Stomach smooth muscle (tissue), 2 donors: Measurements from ENCODE around the gene NCBP3.

Experiments
- H3K27ac ChIP-seq: one replicate; pipeline ENCODE4 v1.7.0; 2013; ENCODE audit warnings: mild to moderate bottlenecking, low read length, inconsistent platforms
- H3K27me3 ChIP-seq, 2 donors: one replicate each; pipeline ENCODE4 v1.7.0; 2013; ENCODE audit warnings: low read length in 2 of 2; ENCODE audit not compliant: insufficient read depth in 2 of 2, control insufficient read depth in 1 of 2
- H3K36me3 ChIP-seq, 2 donors: one replicate each; pipeline ENCODE4 v1.7.0; 2013; ENCODE audit warnings: low read length in 2 of 2; ENCODE audit not compliant: control insufficient read depth in 2 of 2, insufficient read depth in 2 of 2
- H3K4me1 ChIP-seq: one replicate; pipeline ENCODE4 v1.7.0; 2013; ENCODE audit warnings: low read length; ENCODE audit not compliant: control insufficient read depth, insufficient read depth
- H3K4me3 ChIP-seq, 2 donors: one replicate each; pipeline ENCODE4 v1.7.0; 2013; ENCODE audit warnings: low read length in 2 of 2
- H3K9ac ChIP-seq, 2 donors: one replicate each; pipeline ENCODE4 v1.7.0; 2013; ENCODE audit warnings: low read length in 2 of 2, mild to moderate bottlenecking in 1 of 2
- H3K9me3 ChIP-seq, 2 donors: one replicate each; pipeline ENCODE4 v1.7.0; 2013; ENCODE audit warnings: low read length in 2 of 2; ENCODE audit not compliant: control insufficient read depth in 2 of 2
- donor health status: healthy.
- donor health status: Pancreatic carcinoma.

Gene NCBP3

GRCh38 chr17:3845621-3846436, at the start of gene NCBP3:
Gene NCBP3, minus strand, starts transcription at chr17:3846246. Its CDS starts 23 bp downstream, at chr17:3846223.
- peaks cover 9% of the 10 kb centered on the region for H3K4me1 ChIP-seq
- no peaks in the 10 kb centered on the region for H3K9me3 ChIP-seq
- H3K9ac ChIP-seq = peak within 1 kb of the TSS; percentile 80 to 93
- peak within 1 kb of the TSS; percentile 77 to 81 for H3K4me3 ChIP-seq
- H3K27ac ChIP-seq = peak within 1 kb of the TSS; percentile 84
- peaks cover 0 to 8% of the 10 kb centered on the region in 2 donors for H3K36me3 ChIP-seq
- no peaks in the 10 kb centered on the region for H3K27me3 ChIP-seq

- Histone ChIP-seq H3K4me3 (no peak overlapping the region), H3K9ac (no peak overlapping the region), H3K36me3 (no peaks in the 10 kb centered on the region), H3K9me3 (no peaks in the 10 kb centered on the region), H3K4me1 (peaks cover 39% of the 10 kb centered on the region), H3K27me3 (no peaks in the 10 kb centered on the region), H3K27ac (no peak overlapping the region)
Observed at GRCh38 chr17:3895354-3895753, 49.3 kb upstream of the NCBP3 start.

- peaks cover 44% of the 10 kb centered on the region for H3K4me1 ChIP-seq
- H3K9me3 ChIP-seq = no peaks in the 10 kb centered on the region
- H3K27ac ChIP-seq = no peak overlapping the region
- H3K36me3 ChIP-seq = no peaks in the 10 kb centered on the region
- no peak overlapping the region for H3K4me3 ChIP-seq
- H3K27me3 ChIP-seq = no peaks in the 10 kb centered on the region
- no peak overlapping the region for H3K9ac ChIP-seq
Observed at GRCh38 chr17:3894911-3895343, 48.9 kb upstream of the NCBP3 start.

- Histone ChIP-seq H3K9me3 (no peaks in the 10 kb centered on the region), H3K36me3 (no peaks in the 10 kb centered on the region), H3K4me1 (peaks cover 51% of the 10 kb centered on the region), H3K27ac (no peak overlapping the region), H3K9ac (no peak overlapping the region), H3K4me3 (no peak overlapping the region), H3K27me3 (no peaks in the 10 kb centered on the region)
Observed at GRCh38 chr17:3894188-3894587, 48.1 kb upstream of the NCBP3 start.

- Histone ChIP-seq H3K36me3 (no peaks in the 10 kb centered on the region), H3K4me3 (peak overlapping the region; percentile 67 to 75), H3K27ac (peak overlapping the region; percentile 70), H3K4me1 (peaks cover 56% of the 10 kb centered on the region), H3K9ac (peak overlapping the region; percentile 69 to 78), H3K9me3 (no peaks in the 10 kb centered on the region), H3K27me3 (no peaks in the 10 kb centered on the region)
Observed at GRCh38 chr17:3893720-3894116, 47.7 kb upstream of the NCBP3 start.

GRCh38 chr17:3893003-3893719, 47.1 kb upstream of the NCBP3 start, which contains the start of gene CAMKK1:
Gene CAMKK1, minus strand, starts transcription at chr17:3893053. Its CDS starts 7,366 bp downstream, at chr17:3885687.
- Histone ChIP-seq H3K9me3 (no peaks in the 10 kb centered on the region), H3K27me3 (no peaks in the 10 kb centered on the region), H3K27ac (peak within 1 kb of the TSS; percentile 94), H3K4me1 (peaks cover 61% of the 10 kb centered on the region), H3K9ac (peak within 1 kb of the TSS; percentile 69 to 78), H3K4me3 (peak within 1 kb of the TSS; percentile 67 to 75), H3K36me3 (no peaks in the 10 kb centered on the region)

GRCh38 chr17:3892095-3892998, 46.3 kb upstream of the NCBP3 start:
- H3K27me3 ChIP-seq = no peaks in the 10 kb centered on the region
- no peaks in the 10 kb centered on the region for H3K9me3 ChIP-seq
- peak overlapping the region; percentile 60 to 75 for H3K4me3 ChIP-seq
- H3K27ac ChIP-seq = peak overlapping the region; percentile 94
- H3K9ac ChIP-seq = peak overlapping the region in 1 of 2 donors; percentile 15
- peaks cover 69% of the 10 kb centered on the region for H3K4me1 ChIP-seq
- H3K36me3 ChIP-seq = no peaks in the 10 kb centered on the region

- peak overlapping the region; percentile 94 for H3K27ac ChIP-seq
- H3K4me1 ChIP-seq = peaks cover 75% of the 10 kb centered on the region
- no peaks in the 10 kb centered on the region for H3K36me3 ChIP-seq
- peak overlapping the region; percentile 60 to 75 for H3K4me3 ChIP-seq
- peak overlapping the region; percentile 6 to 29 for H3K9ac ChIP-seq
- no peaks in the 10 kb centered on the region for H3K9me3 ChIP-seq
- no peaks in the 10 kb centered on the region for H3K27me3 ChIP-seq
Observed at GRCh38 chr17:3891626-3892094, 45.6 kb upstream of the NCBP3 start.

GRCh38 chr17:3890878-3891219, 44.8 kb upstream of the NCBP3 start:
- Histone ChIP-seq H3K36me3 (no peaks in the 10 kb centered on the region), H3K4me3 (peak overlapping the region in 1 of 2 donors; percentile 55), H3K27ac (peak overlapping the region; percentile 94), H3K4me1 (peaks cover 70% of the 10 kb centered on the region), H3K9me3 (no peaks in the 10 kb centered on the region), H3K9ac (peak overlapping the region in 1 of 2 donors; percentile 65), H3K27me3 (no peaks in the 10 kb centered on the region)
